Dedifferentiated amniotic fluid mesenchymal stem cell (primary cell): ENCODE data around the gene ETS1.
A peak's percentile ranks its signal among the peaks of the same experiment; 100 is the strongest.

Experiments
- DNase-seq: peaks from one replicate; pipeline ENCODE4 v3.0.0-alpha.2; 2016; ENCODE audit errors: extremely low spot score

The ETS1 gene

GRCh38 chr11:128594226-128594625 lies 6.9 kb upstream of the ETS1 start:
- DNase-seq, result no peak

- no peak for DNase-seq
Measured at GRCh38 chr11:128593281-128593680, 5.9 kb upstream of the ETS1 start.

GRCh38 chr11:128592454-128592853 lies 5.1 kb upstream of the ETS1 start:
- no peak for DNase-seq

- DNase-seq, result no peak
Measured at GRCh38 chr11:128590587-128590986, 3.2 kb upstream of the ETS1 start.

- no peak for DNase-seq
Measured at GRCh38 chr11:128589998-128590397, 2.6 kb upstream of the ETS1 start.

GRCh38 chr11:128588093-128588492 lies 735 bp upstream of the ETS1 start:
- no peak for DNase-seq

- no peak for DNase-seq
Measured at GRCh38 chr11:128586689-128587088, 669 bp downstream of the ETS1 start.

- DNase-seq, result no peak
Measured at GRCh38 chr11:128585498-128586238, 1.7 kb downstream of the ETS1 start.

- no peak for DNase-seq
Measured at GRCh38 chr11:128584253-128584652, 3.1 kb downstream of the ETS1 start.

- DNase-seq, result peak; percentile 93
Measured at GRCh38 chr11:128582496-128583366, 4.6 kb downstream of the ETS1 start.

- DNase-seq, result no peak
Measured at GRCh38 chr11:128581561-128582272, 5.6 kb downstream of the ETS1 start.

- DNase-seq, result no peak
Measured at GRCh38 chr11:128580612-128581011, 6.7 kb downstream of the ETS1 start.

GRCh38 chr11:128579798-128580504 lies 7.4 kb downstream of the ETS1 start:
- no peak for DNase-seq

GRCh38 chr11:128576555-128576954 lies 10.8 kb downstream of the ETS1 start:
- no peak for DNase-seq

- DNase-seq, result no peak
Measured at GRCh38 chr11:128575961-128576350, 11.4 kb downstream of the ETS1 start.

- no peak for DNase-seq
Measured at GRCh38 chr11:128575174-128575960, 12.0 kb downstream of the ETS1 start.

- DNase-seq, result no peak
Measured at GRCh38 chr11:128574576-128575011, 12.8 kb downstream of the ETS1 start.

- no peak for DNase-seq
Measured at GRCh38 chr11:128573638-128574037, 13.7 kb downstream of the ETS1 start.

- no peak for DNase-seq
Measured at GRCh38 chr11:128572965-128573364, 14.4 kb downstream of the ETS1 start.

GRCh38 chr11:128570632-128571031 lies 16.7 kb downstream of the ETS1 start:
- no peak for DNase-seq

GRCh38 chr11:128569291-128569690 lies 18.1 kb downstream of the ETS1 start:
- no peak for DNase-seq
